NCI-H526 (cell line): ENCODE results near the gene RBBP7.
A peak's percentile ranks its signal among the peaks of the same experiment; 100 is the strongest.

Experiments used
- DNase-seq, 2 experiments: peaks; one replicate each; lab custom pipeline; 2025; lab: John Stamatoyannopoulos, UW

The RBBP7 gene

DNA sequence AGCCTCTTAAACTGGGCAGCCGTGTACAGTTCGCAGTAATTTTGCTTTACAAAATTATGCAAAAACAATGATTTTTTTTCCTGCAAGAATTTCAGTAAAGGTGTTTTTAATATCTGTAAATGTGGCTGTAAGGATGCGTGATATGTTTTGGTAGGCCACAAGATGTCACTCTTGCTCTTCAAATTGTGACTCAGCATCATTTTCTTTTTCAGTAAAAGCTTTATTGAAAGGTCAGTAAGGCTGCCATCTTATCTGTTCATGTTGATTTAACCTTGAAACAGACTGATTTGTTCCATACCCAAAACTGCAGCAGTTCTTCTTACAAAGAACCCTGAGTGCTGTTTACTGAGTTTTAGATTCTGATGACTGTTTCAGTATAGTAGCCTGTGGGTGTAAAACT is 44.0 kb downstream of the RBBP7 start:
- peak in 1 of 2 experiments; percentile 50 for DNase-seq

DNA sequence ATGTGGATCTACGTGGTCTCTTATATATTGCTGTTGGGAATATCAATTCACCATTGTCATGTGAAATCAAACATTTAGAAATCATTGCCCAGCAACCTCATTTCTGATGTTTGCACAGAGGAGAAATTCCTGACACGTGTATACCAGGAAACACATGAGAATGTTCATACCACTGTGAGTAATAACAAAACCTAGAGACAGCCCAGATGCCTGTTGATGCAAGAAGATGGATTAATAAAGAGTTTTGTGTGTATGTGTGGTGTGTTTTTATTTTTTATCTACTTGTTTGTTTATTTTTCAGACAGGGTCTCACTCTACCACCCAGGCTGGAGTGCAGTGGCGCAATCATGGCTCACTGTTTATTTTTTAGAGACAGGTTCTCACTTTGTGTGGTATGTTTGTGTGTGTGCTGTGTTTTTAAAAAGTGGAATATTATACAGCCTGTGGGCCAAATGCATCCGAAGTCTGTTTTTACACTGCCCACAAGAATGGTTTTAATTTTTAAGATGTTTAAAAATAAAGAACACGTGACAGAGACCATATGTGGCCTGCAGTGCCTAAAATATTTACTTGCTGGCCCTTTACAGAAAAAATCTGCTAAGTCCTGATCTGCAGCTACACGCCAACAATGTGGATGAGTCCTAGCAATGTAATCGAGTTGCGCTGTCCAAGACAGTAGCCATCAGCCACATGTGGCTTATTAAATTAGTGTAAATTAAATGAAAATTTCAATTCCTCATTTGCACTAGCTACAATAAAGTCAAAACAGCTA is 44.7 kb downstream of the RBBP7 start:
- DNase-seq: no peak

DNA sequence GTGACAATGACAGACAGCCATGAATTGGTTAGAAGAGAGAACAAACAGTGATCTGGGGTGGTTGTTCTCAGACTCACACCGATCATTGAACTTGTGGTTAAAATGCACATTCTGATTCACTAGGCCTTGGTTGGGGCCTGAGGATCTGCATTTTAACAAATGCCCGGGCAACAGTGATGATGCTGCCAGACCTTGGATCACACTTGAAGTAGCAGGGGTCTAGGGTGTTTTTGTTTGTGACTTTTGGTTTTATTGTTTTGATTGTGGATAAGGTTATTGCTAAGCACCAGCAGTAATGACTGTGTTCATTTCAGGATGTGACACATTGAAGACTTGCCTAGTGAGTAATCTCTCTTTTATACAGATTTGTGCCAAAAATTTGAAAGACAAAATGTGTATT is 47.4 kb downstream of the RBBP7 start:
- DNase-seq: no peak

DNA sequence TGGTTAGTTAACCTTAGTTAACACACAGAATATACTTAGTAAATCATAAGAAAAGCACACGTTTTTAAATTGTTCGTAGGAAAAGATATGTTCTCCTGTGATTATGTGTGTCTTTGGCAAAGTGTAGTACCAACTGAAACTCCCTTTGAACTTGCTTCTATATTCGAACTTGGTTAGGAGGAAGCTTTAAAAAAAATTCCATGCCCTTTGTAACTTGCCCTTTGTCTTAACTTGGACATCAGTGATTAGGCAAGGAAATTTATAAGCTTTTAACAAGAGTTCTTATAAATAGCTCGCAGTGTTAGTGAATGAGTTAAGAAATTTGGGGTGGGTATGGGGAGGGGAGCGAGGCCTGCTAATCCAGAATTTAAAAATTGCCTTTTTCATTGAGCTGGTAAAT is 50.5 kb downstream of the RBBP7 start:
- DNase-seq: no peak

DNA sequence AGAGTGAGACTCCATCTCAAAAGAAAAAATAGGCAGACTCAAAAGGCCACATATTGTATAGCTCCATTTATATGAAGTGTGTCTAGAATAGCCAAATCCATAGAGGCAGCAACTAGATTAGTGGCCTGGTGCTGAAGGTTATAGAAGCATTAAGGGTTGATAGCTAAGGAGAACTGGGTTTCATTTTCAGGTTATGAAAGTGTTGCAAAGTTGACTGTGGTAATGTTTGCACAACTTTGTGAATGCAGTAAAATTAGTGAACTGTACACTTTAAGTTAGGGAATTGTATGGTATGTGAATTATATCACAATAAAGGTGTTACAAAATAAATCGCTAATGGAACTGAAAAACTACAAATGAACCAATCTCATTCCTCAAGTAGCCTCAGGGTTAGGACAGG is 55.6 kb downstream of the RBBP7 start:
- no peak for DNase-seq

DNA sequence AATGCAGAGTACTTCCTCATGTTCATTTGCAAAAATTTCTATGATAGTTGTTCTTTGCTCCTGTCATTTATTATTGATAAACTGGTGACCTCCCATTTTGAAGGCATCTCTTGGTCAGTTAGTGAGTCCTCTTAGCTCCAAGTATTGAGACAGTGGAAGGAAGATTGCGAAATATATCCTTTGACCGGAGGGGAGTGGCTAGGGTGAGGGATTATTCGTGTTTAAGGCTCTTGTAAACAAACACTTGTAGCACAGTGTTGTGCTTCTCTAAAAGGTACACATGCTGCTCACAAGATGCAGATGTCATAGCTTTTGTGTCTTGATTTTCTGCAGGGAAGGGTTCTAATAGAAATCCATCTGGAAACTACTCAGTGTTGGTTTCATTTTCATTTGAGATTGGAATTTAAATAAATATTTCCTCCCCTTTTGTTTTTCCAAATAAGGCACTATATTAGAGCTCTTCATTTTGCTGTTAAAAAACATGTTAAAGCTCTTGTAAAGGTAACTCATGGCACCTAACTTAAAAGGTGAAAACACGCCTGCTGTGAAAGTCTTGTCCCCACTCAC is 62.1 kb downstream of the RBBP7 start:
- no peak for DNase-seq

DNA sequence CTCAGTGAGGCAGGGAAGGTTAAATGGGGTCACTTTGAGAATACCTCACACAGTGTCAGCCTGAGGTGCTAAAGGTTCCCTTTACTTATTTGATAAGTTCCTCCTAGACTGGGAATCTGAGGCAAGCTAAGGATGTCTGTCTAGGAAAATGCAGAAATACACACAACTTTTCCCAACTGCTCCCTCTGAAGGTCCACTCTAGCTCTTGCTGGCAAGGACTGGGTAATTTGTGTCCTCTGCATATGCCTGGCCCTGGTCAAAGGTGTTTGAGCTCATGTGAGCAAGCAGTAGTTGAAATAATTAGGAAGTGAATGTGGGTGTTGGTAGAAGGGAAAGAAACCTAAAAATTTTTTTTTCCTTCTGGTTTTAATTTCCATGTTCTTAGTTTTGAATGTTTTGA is 62.6 kb downstream of the RBBP7 start:
- DNase-seq: no peak

DNA sequence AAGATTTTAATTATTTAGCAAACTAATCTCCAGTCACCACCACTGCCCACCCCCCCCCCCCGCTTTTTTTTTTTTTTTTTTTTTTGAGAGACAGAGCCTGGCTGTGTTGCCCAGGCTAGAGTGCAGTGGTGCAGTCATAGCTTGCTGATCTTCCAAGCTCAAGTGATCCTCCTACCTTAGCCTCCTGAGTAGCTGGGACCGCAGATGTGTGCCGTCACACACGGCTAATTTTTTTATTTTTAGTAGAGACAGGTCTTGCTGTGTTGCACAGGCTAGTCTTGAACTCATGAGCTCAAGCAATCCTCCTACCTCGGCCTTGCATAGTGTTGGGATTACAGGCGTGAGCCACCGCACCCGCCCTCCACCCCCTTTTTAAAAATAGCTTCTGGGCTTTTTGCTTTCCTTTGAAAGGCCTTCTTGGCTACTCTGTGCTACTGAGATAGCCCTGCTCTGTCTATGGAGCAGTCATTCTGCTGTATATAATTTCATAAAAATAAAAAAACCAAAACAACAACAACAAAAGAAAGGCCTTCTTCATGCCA is 65.2 kb downstream of the RBBP7 start:
- DNase-seq: no peak

DNA sequence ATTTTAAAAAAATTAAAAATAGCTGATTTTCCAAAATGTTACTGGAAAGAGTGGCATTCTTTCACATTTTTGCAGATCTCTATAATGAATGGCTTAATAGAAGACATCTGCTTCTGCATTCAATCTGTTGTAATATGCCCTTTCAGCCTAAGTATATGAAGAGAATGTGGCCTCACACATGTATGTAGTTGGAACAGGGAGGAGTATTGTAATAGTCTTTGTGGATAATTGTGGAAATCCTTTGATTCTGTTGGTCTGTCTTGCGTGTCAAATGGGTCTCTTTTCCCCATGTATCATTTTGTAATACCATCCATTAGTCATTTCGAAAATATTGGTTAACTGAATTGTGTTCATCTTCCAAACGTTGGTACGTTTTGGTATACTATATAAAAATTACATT is 72.3 kb downstream of the RBBP7 start:
- DNase-seq: no peak

DNA sequence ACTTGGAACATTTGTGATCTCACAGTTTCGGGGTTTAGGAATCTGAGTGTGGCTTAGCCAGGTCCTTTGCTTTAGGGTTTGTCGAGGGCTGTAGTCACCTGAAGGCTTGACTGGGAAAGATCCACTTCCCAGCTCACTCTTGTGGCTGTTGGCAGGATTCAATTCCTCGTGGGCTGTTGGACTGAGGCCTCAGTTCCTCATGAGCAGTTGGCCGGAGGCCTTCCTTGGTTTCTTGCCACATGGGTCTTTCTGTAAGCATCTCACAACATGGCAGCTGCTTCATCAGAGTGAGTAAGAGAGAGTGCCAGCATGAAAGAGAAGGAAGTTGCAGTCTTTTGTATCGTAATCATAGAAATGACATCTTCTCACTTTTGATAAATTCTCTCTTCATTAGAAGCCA is 72.8 kb downstream of the RBBP7 start:
- DNase-seq: no peak

DNA sequence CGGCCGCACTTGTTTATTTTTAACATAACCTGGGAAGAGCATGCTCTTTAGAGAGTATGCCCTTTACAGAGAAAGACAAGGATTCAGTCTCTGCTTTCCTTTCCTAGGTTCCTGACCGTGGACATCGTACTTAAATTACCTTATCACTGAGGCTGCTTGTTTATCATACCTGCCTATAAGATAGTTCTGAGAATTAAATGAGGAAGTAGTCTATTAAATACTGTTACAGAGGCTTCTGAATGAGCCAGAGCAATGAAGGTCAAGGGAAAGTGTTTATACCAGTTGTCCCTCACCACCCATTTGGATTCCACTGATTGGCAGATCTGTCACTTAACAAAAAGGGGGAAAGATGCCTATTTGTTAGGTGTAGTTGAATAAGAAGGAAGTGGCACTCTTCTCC is 73.9 kb downstream of the RBBP7 start:
- DNase-seq: no peak
